ENCODE results near the gene CCR5AS.

CCR5AS gene

GRCh38 chr3:46318207-46318927 is 88.5 kb downstream of the CCR5AS start:
- no peak for DNase-seq (ENCODE audit: low read depth in 1 of 2, low spot score in 2 of 2)
- Histone ChIP-seq H3K56ac (replicated peaks; ENCODE audit: insufficient read length, low read depth, low read length) (no peak overlapping the region), H3K4me3 (ENCODE audit: extremely low read depth in 1 of 4, insufficient read depth in 2 of 4, low read depth in 3 of 4, low read length in 4 of 4) (no peak overlapping the region), H3K9me3 (ENCODE audit: insufficient read depth in 2 of 2, low read depth in 1 of 2, low read length in 1 of 2) (peaks cover 0 to 9% of the 10 kb centered on the region in 2 experiments; a peak in 2 of 4 replicates), H3K23ac (ENCODE audit: insufficient read length) (no peak overlapping the region), H3K18ac (ENCODE audit: extremely low read depth, low read length) (no peak overlapping the region), H3K36me3 (ENCODE audit: control insufficient read depth in 2 of 4, insufficient read depth in 4 of 4, low read length in 3 of 4) (no peaks in the 10 kb centered on the region), H2AK5ac (ENCODE audit: low read depth, low read length) (no peak overlapping the region), H2BK20ac (ENCODE audit: low read length) (no peak overlapping the region), H4K20me1 (replicated peaks in 1 of 2; ENCODE audit: control insufficient read depth in 1 of 2, insufficient read depth in 2 of 2, low read length in 2 of 2) (no peaks in the 10 kb centered on the region), H4K5ac (ENCODE audit: insufficient read length, low read depth, low read length) (no peak overlapping the region), H2BK15ac (ENCODE audit: low read length) (no peak overlapping the region), H3K23me2 (ENCODE audit: low read depth, low read length) (no peaks in the 10 kb centered on the region), H3K79me1 (ENCODE audit: low read depth, low read length) (no peaks in the 10 kb centered on the region), H3K4ac (replicated peaks; ENCODE audit: insufficient read length, low read depth, low read length) (no peak overlapping the region), H2BK5ac (ENCODE audit: low read depth, low read length) (no peak overlapping the region), H2BK12ac (ENCODE audit: low read depth, low read length) (no peak overlapping the region), H3K79me2 (ENCODE audit: control insufficient read depth in 1 of 2, insufficient read depth in 2 of 2, low read length in 2 of 2) (no peaks in the 10 kb centered on the region), H3K9ac (replicated peaks in 1 of 4; ENCODE audit: extremely low read depth in 1 of 4, low read depth in 3 of 4, low read length in 3 of 4) (no peak overlapping the region), H2BK120ac (replicated peaks; ENCODE audit: low read depth, low read length) (no peak overlapping the region), H3K27me3 (replicated peaks in 1 of 4; ENCODE audit: control insufficient read depth in 3 of 4, extremely low read depth in 1 of 4, insufficient read depth in 3 of 4, low read length in 3 of 4) (no peaks in the 10 kb centered on the region), H3K14ac (ENCODE audit: insufficient read length) (no peak overlapping the region), H2AFZ (ENCODE audit: low read length) (no peak overlapping the region), H4K8ac (ENCODE audit: extremely low read depth, insufficient read depth, low read length) (no peak overlapping the region), H3K4me1 (replicated peaks in 1 of 4; ENCODE audit: control insufficient read depth in 3 of 4, insufficient read depth in 4 of 4, low read length in 3 of 4) (no peaks in the 10 kb centered on the region), H4K91ac (replicated peaks; ENCODE audit: insufficient read length, low read length) (no peak overlapping the region), H3K27ac (ENCODE audit: low read depth, low read length) (no peak overlapping the region), H3K4me2 (ENCODE audit: insufficient read depth in 1 of 2, low read depth in 2 of 2, low read length in 2 of 2) (no peak overlapping the region)
- WGBS, 2 experiments (ENCODE audit: extremely low coverage in 1 of 2, insufficient coverage in 1 of 2, insufficient read length in 1 of 2, insufficient replicate concordance in 2 of 2, low coverage in 1 of 2, low lambda C conversion rate in 2 of 2, missing lambda C conversion rate in 1 of 2), result 84% methylated on average over 3 of the region's 3 CpGs; no CpG with 5 or more reads in 1 of the 2 experiments
- CTCF ChIA-PET (ENCODE audit: partially characterized antibody), result no interaction called here
- POLR2A ChIA-PET (ENCODE audit: partially characterized antibody), result no interaction called here
- no peak for FAIRE-seq
- TF ChIP-seq ASH2L (IDR thresholded peaks at IDR 0.05; ENCODE audit: low read length) (no peak), JUND (IDR thresholded peaks at IDR 0.05; ENCODE audit: low read length) (no peak), BCL11A (IDR thresholded peaks at IDR 0.05; ENCODE audit: low read depth in 2 of 2, low read length in 2 of 2) (no peak)
- TF ChIP-seq, protein P1, sequence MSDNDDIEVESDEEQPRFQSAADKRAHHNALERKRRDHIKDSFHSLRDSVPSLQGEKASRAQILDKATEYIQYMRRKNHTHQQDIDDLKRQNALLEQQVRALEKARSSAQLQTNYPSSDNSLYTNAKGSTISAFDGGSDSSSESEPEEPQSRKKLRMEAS (IDR thresholded peaks at IDR 0.05), result no peak
